HepG2 (cell line): ENCODE data around the gene MCAM. TPM values are rescaled to one million over a fixed set of nuclear protein-coding genes. Genes with fewer than 3 reads are reported as not detected.
A peak's percentile ranks its signal among the peaks of the same experiment; 100 is the strongest.

ENCODE experiments used
- KAT7 ChIP-seq: IDR thresholded peaks from 2 replicates; pipeline ENCODE4 v1.6.1; 2018; ENCODE audit warnings: borderline replicate concordance, missing compliant biosample characterization
- KDM5B ChIP-seq: sonication (generic); formaldehyde crosslinking; IDR thresholded peaks from 2 replicates; pipeline ENCODE4 v1.4.0; 2020; ENCODE audit warnings: missing genetic modification reagents, mild to moderate bottlenecking, borderline replicate concordance
- KDM6A ChIP-seq: IDR thresholded peaks from 2 replicates; pipeline ENCODE4 v1.6.1; 2016; ENCODE audit warnings: low read depth
- MAZ ChIP-seq, 2 experiments: sonication (generic) in 1 of 2; formaldehyde crosslinking in 1 of 2; IDR thresholded peaks; 2 replicates each; pipeline versions ENCODE4 v1.5.0 to v1.6.1; 2012 to 2020; ENCODE audit warnings: low read depth in 2 of 2, mild to moderate bottlenecking in 2 of 2, borderline replicate concordance in 1 of 2, improper control_type of control experiment in 1 of 2, low read length in 1 of 2, missing genetic modification reagents in 1 of 2, moderate library complexity in 1 of 2
- RARA ChIP-seq: IDR thresholded peaks from 2 replicates; pipeline ENCODE4 v1.6.1; 2016; ENCODE audit warnings: missing genetic modification reagents, missing compliant biosample characterization
- RBFOX2 ChIP-seq: fragments of 200-400 bp; formaldehyde crosslinking; IDR thresholded peaks from 2 replicates; pipeline ENCODE4 v1.6.1; 2017; ENCODE audit warnings: low read depth, mild to moderate bottlenecking, low read length
- TBX2 ChIP-seq: sonication (generic); formaldehyde crosslinking; IDR thresholded peaks from 2 replicates; pipeline ENCODE4 v1.5.0; 2020; ENCODE audit warnings: missing genetic modification reagents, mild to moderate bottlenecking, borderline replicate concordance
- ZFY ChIP-seq: sonication (generic); formaldehyde crosslinking; IDR thresholded peaks from 2 replicates; pipeline ENCODE4 v1.4.0; 2020; ENCODE audit warnings: missing genetic modification reagents
- ZNF251 ChIP-seq: sonication (generic); formaldehyde crosslinking; IDR thresholded peaks from 2 replicates; pipeline ENCODE4 v1.9.0; 2021; ENCODE audit warnings: mild to moderate bottlenecking, missing genetic modification reagents
- ZNF510 ChIP-seq: sonication (generic); formaldehyde crosslinking; IDR thresholded peaks from 2 replicates; pipeline ENCODE4 v1.4.0; 2020; ENCODE audit warnings: low read depth, mild to moderate bottlenecking, missing genetic modification reagents
- ZNF547 ChIP-seq: sonication (generic); formaldehyde crosslinking; IDR thresholded peaks from 2 replicates; pipeline ENCODE4 v1.5.1; 2020; ENCODE audit warnings: mild to moderate bottlenecking, missing genetic modification reagents
- ZNF674 ChIP-seq: sonication (generic); formaldehyde crosslinking; IDR thresholded peaks from 2 replicates; pipeline ENCODE4 v1.5.0; 2020; ENCODE audit warnings: low read depth, mild to moderate bottlenecking, missing genetic modification reagents
- polyA plus RNA-seq, 8 experiments: library from polyadenylated mRNA; depleted of rRNA in 3 of 8; stranded (reverse) in 7 of 8; unstranded in 1 of 8; fragments of >200 nt; fragmentation: Illumina TruSeq in 4 of 8; extraction: Trizol in 4 of 8; gene quantifications; 2 replicates each; pipeline versions ENCODE4 v1.2.1 to v1.2.3, GENCODE V29; 2011 to 2016; ENCODE audit warnings: low read depth in 4 of 8, missing spikeins in 1 of 8, mixed read lengths in 1 of 8; ENCODE audit not compliant: insufficient read depth in 1 of 8
- total RNA-seq, 5 experiments: library from RNA; depleted of rRNA; stranded (reverse); fragments of >200 nt; fragmentation: Illumina TruSeq; extraction: Trizol; gene quantifications; 2 replicates each; pipeline ENCODE4 v1.2.3, GENCODE V29; 2016; ENCODE audit warnings: low read depth in 1 of 5
- TF ChIP-seq, protein P1 (sequence below): sonication (generic); formaldehyde crosslinking; IDR thresholded peaks from 2 replicates; pipeline ENCODE4 v1.4.0; 2020; ENCODE audit warnings: mild to moderate bottlenecking, low read depth, missing genetic modification reagents
- TF ChIP-seq, protein P2 (sequence below): sonication (generic); formaldehyde crosslinking; conservative IDR thresholded peaks from 2 replicates; pipeline ENCODE4 v1.4.0; 2020; ENCODE audit warnings: missing genetic modification reagents
- TF ChIP-seq, protein P3 (sequence below): sonication (generic); formaldehyde crosslinking; IDR thresholded peaks from 2 replicates; pipeline ENCODE4 v1.4.0; 2020; ENCODE audit warnings: missing genetic modification reagents
- TF ChIP-seq, protein P4 (sequence below): sonication (generic); formaldehyde crosslinking; IDR thresholded peaks from 2 replicates; pipeline ENCODE4 v1.8.1; 2023; ENCODE audit warnings: mild to moderate bottlenecking, missing genetic modification reagents

The MCAM gene
- total and polyA plus RNA-seq, 2 of the 13 experiments (the other 11 are each of a cell fraction or from before 2014, with no cell fraction given): 12.1 to 15.2 TPM

DNA sequence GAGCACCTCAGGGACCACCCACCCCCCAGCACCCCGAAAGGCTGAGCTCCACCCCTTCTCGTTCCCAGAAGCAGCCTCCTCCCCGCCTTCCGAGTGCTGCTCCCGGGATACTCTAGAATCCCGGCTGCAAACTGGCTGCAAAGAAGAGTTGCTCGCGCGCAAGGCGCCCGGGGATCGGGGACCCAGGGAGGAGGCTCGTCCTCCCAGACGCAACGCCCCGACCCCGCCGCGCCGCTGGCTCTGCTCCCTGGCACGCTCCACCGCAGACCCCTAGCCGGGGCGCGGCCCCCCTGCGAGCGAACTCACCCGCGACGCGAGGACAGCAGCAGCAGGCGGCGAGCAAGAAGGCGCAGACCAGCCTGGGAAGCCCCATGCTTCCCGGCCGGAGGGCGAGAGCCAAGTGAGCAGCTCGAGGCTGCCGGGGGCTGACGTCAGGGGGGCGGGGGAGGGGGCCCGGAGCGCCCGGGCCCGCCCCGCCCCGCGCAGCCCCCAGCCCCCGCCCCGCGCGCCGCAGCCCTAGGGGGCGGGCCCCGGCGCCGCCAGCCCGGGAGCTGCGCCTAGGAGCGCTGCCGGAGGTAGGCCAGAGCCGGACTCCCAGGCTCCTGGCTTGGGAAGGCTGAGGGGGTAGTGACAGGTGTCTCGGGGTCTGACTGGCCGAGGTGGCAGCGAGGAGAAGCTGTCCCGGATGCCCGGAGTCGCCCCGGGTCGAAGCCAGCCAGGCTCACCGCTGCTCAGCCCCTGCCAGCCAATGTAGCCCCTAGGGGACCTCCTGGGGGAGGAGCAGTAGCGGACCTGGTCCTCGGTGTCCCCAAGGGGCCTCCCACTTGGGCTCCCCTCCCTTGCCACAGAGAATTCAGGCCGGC lies at the start of gene MCAM (continued):
- TF ChIP-seq, protein P1, sequence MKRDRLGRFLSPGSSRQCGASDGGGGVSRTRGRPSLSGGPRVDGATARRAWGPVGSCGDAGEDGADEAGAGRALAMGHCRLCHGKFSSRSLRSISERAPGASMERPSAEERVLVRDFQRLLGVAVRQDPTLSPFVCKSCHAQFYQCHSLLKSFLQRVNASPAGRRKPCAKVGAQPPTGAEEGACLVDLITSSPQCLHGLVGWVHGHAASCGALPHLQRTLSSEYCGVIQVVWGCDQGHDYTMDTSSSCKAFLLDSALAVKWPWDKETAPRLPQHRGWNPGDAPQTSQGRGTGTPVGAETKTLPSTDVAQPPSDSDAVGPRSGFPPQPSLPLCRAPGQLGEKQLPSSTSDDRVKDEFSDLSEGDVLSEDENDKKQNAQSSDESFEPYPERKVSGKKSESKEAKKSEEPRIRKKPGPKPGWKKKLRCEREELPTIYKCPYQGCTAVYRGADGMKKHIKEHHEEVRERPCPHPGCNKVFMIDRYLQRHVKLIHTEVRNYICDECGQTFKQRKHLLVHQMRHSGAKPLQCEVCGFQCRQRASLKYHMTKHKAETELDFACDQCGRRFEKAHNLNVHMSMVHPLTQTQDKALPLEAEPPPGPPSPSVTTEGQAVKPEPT (CRISPR knock-in tag): 0 out of 2 replicates have a peak, but pooled peaks have one; percentile 27
- TF ChIP-seq RBFOX2: peak; percentile 70
- TF ChIP-seq, protein P2, sequence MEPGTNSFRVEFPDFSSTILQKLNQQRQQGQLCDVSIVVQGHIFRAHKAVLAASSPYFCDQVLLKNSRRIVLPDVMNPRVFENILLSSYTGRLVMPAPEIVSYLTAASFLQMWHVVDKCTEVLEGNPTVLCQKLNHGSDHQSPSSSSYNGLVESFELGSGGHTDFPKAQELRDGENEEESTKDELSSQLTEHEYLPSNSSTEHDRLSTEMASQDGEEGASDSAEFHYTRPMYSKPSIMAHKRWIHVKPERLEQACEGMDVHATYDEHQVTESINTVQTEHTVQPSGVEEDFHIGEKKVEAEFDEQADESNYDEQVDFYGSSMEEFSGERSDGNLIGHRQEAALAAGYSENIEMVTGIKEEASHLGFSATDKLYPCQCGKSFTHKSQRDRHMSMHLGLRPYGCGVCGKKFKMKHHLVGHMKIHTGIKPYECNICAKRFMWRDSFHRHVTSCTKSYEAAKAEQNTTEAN (CRISPR knock-in tag): 0 out of 2 replicates have a peak, but pooled peaks have one; percentile 19
- TF ChIP-seq MAZ (IDR thresholded peaks at IDR 0.05; ENCODE audit: borderline replicate concordance, low read depth, low read length): no peak
- TF ChIP-seq MAZ (CRISPR knock-in tag; IDR thresholded peaks at IDR 0.05; ENCODE audit: low read depth): peak; percentile 53; the same call in 1 of the 2 replicates
- TF ChIP-seq, protein P3, sequence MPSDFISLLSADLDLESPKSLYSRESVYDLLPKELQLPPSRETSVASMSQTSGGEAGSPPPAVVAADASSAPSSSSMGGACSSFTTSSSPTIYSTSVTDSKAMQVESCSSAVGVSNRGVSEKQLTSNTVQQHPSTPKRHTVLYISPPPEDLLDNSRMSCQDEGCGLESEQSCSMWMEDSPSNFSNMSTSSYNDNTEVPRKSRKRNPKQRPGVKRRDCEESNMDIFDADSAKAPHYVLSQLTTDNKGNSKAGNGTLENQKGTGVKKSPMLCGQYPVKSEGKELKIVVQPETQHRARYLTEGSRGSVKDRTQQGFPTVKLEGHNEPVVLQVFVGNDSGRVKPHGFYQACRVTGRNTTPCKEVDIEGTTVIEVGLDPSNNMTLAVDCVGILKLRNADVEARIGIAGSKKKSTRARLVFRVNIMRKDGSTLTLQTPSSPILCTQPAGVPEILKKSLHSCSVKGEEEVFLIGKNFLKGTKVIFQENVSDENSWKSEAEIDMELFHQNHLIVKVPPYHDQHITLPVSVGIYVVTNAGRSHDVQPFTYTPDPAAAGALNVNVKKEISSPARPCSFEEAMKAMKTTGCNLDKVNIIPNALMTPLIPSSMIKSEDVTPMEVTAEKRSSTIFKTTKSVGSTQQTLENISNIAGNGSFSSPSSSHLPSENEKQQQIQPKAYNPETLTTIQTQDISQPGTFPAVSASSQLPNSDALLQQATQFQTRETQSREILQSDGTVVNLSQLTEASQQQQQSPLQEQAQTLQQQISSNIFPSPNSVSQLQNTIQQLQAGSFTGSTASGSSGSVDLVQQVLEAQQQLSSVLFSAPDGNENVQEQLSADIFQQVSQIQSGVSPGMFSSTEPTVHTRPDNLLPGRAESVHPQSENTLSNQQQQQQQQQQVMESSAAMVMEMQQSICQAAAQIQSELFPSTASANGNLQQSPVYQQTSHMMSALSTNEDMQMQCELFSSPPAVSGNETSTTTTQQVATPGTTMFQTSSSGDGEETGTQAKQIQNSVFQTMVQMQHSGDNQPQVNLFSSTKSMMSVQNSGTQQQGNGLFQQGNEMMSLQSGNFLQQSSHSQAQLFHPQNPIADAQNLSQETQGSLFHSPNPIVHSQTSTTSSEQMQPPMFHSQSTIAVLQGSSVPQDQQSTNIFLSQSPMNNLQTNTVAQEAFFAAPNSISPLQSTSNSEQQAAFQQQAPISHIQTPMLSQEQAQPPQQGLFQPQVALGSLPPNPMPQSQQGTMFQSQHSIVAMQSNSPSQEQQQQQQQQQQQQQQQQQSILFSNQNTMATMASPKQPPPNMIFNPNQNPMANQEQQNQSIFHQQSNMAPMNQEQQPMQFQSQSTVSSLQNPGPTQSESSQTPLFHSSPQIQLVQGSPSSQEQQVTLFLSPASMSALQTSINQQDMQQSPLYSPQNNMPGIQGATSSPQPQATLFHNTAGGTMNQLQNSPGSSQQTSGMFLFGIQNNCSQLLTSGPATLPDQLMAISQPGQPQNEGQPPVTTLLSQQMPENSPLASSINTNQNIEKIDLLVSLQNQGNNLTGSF (CRISPR knock-in tag): no peak
- TF ChIP-seq ZNF547 (CRISPR knock-in tag): 0 out of 2 replicates have a peak, but pooled peaks have one; percentile 41
- TF ChIP-seq KAT7 (CRISPR knock-in tag): no peak
- peak; percentile 58 for TF ChIP-seq TBX2 (CRISPR knock-in tag)
- peak; percentile 36; the same call in 1 of the 2 replicates for TF ChIP-seq KDM5B
- TF ChIP-seq, protein P4, sequence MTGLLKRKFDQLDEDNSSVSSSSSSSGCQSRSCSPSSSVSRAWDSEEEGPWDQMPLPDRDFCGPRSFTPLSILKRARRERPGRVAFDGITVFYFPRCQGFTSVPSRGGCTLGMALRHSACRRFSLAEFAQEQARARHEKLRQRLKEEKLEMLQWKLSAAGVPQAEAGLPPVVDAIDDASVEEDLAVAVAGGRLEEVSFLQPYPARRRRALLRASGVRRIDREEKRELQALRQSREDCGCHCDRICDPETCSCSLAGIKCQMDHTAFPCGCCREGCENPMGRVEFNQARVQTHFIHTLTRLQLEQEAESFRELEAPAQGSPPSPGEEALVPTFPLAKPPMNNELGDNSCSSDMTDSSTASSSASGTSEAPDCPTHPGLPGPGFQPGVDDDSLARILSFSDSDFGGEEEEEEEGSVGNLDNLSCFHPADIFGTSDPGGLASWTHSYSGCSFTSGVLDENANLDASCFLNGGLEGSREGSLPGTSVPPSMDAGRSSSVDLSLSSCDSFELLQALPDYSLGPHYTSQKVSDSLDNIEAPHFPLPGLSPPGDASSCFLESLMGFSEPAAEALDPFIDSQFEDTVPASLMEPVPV (CRISPR knock-in tag): no peak
- TF ChIP-seq ZNF251 (CRISPR knock-in tag): no peak
- TF ChIP-seq ZFY: peak; percentile 60
- no peak for TF ChIP-seq ZNF674 (CRISPR knock-in tag)
- no peak for TF ChIP-seq KDM6A
- TF ChIP-seq ZNF510: no peak
- 0 out of 2 replicates have a peak, but pooled peaks have one; percentile 11 for TF ChIP-seq RARA (CRISPR knock-in tag)
